Large intestine (tissue), 3 donors: ENCODE results near the gene RC3H1. TPM values are rescaled to one million over a fixed set of nuclear protein-coding genes. Genes with fewer than 3 reads are reported as not detected.

Experiments used
- DNase-seq, 2 donors: peaks; one replicate each; pipeline versions ENCODE4 v3.0.0 to v3.0.0-alpha.2; 2013
- H3K27ac ChIP-seq: one replicate; pipeline ENCODE4 v1.5.1; 2013; ENCODE audit warnings: low read length
- H3K27me3 ChIP-seq: 2 replicates; pipeline ENCODE4 v1.6.1; 2013; ENCODE audit warnings: low read length; ENCODE audit not compliant: control insufficient read depth, insufficient read depth
- H3K36me3 ChIP-seq: 2 replicates; pipeline ENCODE4 v1.6.1; 2013; ENCODE audit warnings: low read length; ENCODE audit not compliant: control insufficient read depth, insufficient read depth
- H3K4me1 ChIP-seq: one replicate; pipeline ENCODE4 v1.6.1; 2013; ENCODE audit warnings: low read length; ENCODE audit not compliant: control insufficient read depth, insufficient read depth
- H3K4me3 ChIP-seq: one replicate; pipeline ENCODE4 v1.5.1; 2013; ENCODE audit warnings: low read length
- H3K9me3 ChIP-seq: one replicate; pipeline ENCODE4 v1.6.1; 2013; ENCODE audit warnings: mild to moderate bottlenecking, low read depth, low read length, moderate library complexity; ENCODE audit not compliant: control insufficient read depth
- WGBS: methylation state at CpG from one replicate; pipeline ENCODE4 v1.1.5; 2013; ENCODE audit warnings: low lambda C conversion rate; ENCODE audit not compliant: insufficient coverage; 5-methylcytosine and 5-hydroxymethylcytosine counted together
- polyA plus RNA-seq: library from polyadenylated mRNA; unstranded; fragments of 120-200 nt; gene quantifications from one replicate; pipeline ENCODE4 v1.2.1, GENCODE V29; 2013

Gene RC3H1
- polyA plus RNA-seq, 1 donor: 12.8 TPM

GRCh38 chr1:174028495-174028894 is 6.3 kb upstream of the RC3H1 start:
- Histone ChIP-seq H3K27ac (no peak overlapping the region), H3K4me1 (peaks cover 5% of the 10 kb centered on the region), H3K4me3 (no peak overlapping the region), H3K27me3 (no peaks in the 10 kb centered on the region), H3K36me3 (no peaks in the 10 kb centered on the region), H3K9me3 (no peaks in the 10 kb centered on the region)
- DNase-seq: no peak

DNA sequence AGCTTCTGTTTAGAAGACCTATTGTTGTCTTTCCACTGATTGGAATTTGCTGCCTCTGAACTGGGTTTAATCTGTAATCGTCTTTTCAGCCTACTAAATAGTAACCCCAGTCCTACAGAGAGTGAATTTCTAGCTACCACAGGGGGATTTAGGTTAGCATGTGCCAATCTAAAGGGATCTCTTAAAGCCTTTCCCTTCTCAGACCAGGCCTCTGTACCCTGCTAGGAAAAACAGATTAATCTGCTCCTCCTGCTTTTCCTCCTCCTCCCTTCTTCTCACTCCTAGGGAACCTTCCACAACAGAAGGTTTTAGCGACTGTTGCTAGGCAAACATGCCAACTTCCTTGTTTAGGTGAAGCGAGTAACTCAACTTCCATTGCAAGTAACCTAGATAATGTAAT is 1.3 kb upstream of the RC3H1 start:
- Histone ChIP-seq H3K9me3 (no peaks in the 10 kb centered on the region), H3K27me3 (no peaks in the 10 kb centered on the region), H3K27ac (peak overlapping the region; percentile 76), H3K4me3 (no peak overlapping the region), H3K4me1 (peaks cover 18% of the 10 kb centered on the region), H3K36me3 (no peaks in the 10 kb centered on the region)
- WGBS: 14% methylated on average over 2 of the region's 3 CpGs
- DNase-seq: peak; percentile 65 to 87

DNA sequence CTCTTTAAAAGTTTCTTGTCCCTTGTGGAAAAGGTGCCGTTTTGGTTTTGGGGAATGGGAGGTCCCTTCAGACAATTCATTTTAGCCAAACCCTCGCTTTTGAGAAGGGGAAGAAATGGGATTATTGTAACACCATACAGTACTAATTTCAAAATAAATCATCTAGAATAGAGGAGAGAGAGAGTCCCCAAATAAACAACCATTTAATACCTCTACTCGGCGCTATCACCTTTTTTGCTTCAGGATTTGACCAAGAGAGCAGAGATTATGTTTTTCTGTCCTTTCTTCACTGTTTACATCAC is 770 bp upstream of the RC3H1 start:
- Histone ChIP-seq H3K9me3 (no peaks in the 10 kb centered on the region), H3K27me3 (no peaks in the 10 kb centered on the region), H3K27ac (peak overlapping the region; percentile 76), H3K4me1 (peaks cover 19% of the 10 kb centered on the region), H3K4me3 (peak overlapping the region; percentile 85), H3K36me3 (no peaks in the 10 kb centered on the region)
- WGBS: 63% methylated on average over 2 of the region's 4 CpGs
- peak in 1 of 2 donors; percentile 17 for DNase-seq

DNA sequence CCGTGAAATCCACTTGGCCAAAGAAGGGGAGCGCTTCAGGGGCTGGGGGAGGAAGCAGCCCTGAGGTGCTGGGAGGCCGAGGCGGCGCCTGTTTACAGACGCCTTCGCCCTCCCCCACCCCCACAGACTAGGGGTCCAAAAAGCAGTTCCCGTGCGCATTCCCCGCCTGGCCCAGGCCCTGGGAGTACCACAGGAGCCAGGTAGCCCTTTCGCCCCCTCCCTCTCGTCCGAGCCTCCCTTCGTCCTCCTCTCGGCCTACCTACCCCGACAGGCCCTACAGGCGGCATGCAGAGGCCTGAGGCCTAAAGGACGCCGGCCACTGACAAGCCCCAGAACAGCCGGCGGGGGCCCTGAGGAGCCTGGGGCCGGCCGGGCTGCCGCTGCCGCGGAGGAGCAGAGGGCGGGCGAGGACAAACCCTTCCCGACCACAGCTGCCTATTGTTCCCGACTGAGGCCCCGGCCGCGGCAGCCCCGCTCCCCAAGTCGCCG is 522 bp downstream of the RC3H1 start:
- Histone ChIP-seq H3K4me3 (peak overlapping the region; percentile 85), H3K27me3 (no peaks in the 10 kb centered on the region), H3K4me1 (peaks cover 21% of the 10 kb centered on the region), H3K36me3 (no peaks in the 10 kb centered on the region), H3K27ac (peak overlapping the region; percentile 76), H3K9me3 (no peaks in the 10 kb centered on the region)
- DNase-seq: peak; percentile 40 to 79
- WGBS: no CpG with 5 or more reads among the region's 36 CpGs

DNA sequence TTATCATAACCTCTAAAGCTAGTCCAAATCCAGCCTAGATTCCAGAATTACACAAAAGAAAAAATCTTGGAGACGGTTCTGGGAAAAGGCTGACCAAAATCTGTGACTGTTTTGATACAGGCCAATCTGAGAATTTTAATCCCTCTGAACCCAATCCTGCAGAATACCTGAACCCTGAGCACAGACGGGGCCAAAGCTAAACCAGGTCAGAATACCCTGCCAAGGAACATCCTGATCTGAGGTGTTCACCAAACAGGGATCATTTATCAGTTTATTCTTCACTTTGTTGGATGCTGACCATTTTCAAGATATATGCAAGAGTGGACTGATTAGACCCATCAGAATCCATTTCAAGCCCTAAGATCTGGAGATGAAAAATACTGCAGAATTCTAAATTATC is 3.6 kb downstream of the RC3H1 start:
- H3K27ac ChIP-seq: no peak overlapping the region
- H3K36me3 ChIP-seq: no peaks in the 10 kb centered on the region
- no peak overlapping the region for H3K4me3 ChIP-seq
- DNase-seq: no peak
- H3K4me1 ChIP-seq: peaks cover 16% of the 10 kb centered on the region
- WGBS: no CpG with 5 or more reads among the region's 2 CpGs
- H3K9me3 ChIP-seq: no peaks in the 10 kb centered on the region
- no peaks in the 10 kb centered on the region for H3K27me3 ChIP-seq

DNA sequence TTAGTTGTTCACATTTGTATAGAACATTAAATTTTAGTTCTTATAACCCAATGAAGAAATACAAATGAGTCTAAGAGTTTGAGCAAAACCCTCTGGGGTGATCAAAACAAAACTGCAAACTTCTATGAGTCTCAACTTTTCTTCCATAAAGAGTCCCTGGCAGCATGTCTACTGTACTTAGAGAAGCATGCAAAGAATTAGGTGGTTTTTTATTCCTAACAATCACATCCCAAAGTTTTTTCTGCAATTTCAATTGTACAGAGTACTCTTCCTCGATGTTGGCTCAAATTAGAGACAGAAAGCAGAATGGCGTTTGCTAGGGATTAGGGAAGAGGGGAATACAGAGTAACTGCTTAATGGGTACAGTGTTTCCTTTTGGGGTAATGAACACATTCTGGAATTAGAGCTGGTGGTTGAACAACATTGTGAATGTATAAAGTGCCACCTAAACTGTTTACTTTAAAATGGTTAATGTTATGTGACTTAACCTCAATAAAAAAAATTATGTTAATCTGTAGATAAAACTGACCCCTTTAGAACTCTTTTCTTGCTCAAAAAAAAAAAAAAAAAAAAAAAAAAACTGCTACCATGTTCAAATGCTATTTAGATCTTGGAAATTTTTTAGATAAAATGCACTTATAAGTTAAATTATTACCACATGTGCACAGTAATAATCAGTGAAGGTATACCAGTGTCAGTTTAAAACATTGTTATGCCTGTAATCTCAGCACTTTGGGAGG is 4.8 kb downstream of the RC3H1 start:
- Histone ChIP-seq H3K27me3 (no peaks in the 10 kb centered on the region), H3K4me1 (peaks cover 7% of the 10 kb centered on the region), H3K36me3 (no peaks in the 10 kb centered on the region), H3K9me3 (no peaks in the 10 kb centered on the region), H3K4me3 (no peak overlapping the region), H3K27ac (no peak overlapping the region)
- WGBS: no CpG with 5 or more reads among the region's 2 CpGs
- DNase-seq: no peak

DNA sequence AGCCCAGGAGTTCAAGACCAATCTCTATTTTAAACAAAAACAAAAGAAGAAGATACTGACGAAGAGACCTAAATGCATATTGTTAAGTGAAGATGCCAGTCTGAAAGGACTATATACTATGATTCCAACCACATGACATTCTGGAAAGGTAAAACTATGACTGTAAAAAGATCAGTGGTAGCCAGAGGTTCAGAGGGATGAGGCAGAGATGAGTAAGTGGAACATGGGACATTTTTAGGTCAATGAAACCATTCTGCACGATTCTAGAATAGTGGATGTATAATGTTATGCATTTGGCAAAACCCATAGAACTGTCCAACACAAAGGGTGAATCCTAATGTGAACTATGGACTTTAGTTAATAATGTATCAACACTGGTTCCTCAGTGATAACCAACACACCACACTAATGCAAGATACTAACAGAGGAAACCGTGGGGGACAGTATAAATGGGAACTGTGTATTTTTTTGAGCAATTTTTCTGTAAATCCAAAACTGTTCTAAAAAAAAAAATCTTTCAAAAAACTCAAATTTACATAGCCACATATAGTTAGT is 8.2 kb downstream of the RC3H1 start:
- no peaks in the 10 kb centered on the region for H3K27me3 ChIP-seq
- H3K4me3 ChIP-seq: no peak overlapping the region
- H3K36me3 ChIP-seq: no peaks in the 10 kb centered on the region
- DNase-seq: peak in 1 of 2 donors; percentile 29
- H3K27ac ChIP-seq: no peak overlapping the region
- WGBS: no CpG with 5 or more reads among the region's 3 CpGs
- H3K4me1 ChIP-seq: peaks cover 3% of the 10 kb centered on the region
- no peaks in the 10 kb centered on the region for H3K9me3 ChIP-seq

GRCh38 chr1:174008979-174009378 is 13.2 kb downstream of the RC3H1 start:
- no peak overlapping the region for H3K4me3 ChIP-seq
- whole genome bisulfite sequencing: 60% methylated on average over 1 of the region's 1 CpG
- peaks cover 2% of the 10 kb centered on the region for H3K36me3 ChIP-seq
- no peaks in the 10 kb centered on the region for H3K4me1 ChIP-seq
- DNase-seq: peak in 1 of 2 donors; percentile 43
- H3K27me3 ChIP-seq: no peaks in the 10 kb centered on the region
- no peaks in the 10 kb centered on the region for H3K9me3 ChIP-seq
- no peak overlapping the region for H3K27ac ChIP-seq

DNA sequence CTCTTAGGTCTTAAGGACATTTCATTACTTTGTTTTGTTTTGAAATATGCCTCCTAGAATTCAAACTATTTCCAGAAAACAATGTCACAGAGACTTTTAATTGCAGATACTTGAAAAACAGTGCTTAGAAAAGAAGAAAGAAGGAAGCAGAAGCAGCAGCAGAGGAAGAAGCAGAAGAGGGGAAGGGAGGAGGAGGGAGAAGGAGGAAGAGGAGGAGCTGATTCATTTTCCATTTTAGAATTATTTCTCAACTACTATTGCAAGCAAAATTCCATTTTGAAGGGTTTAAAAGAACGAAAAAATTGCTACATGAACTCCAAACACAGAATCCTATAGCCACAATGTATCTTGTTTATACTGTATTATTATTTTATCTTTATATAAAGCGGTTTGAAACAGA is 13.9 kb downstream of the RC3H1 start:
- no peak overlapping the region for H3K4me3 ChIP-seq
- peaks cover 2% of the 10 kb centered on the region for H3K36me3 ChIP-seq
- H3K27ac ChIP-seq: no peak overlapping the region
- H3K9me3 ChIP-seq: no peaks in the 10 kb centered on the region
- DNase-seq: no peak
- 85% methylated on average over 2 of the region's 2 CpGs for WGBS
- no peaks in the 10 kb centered on the region for H3K4me1 ChIP-seq
- H3K27me3 ChIP-seq: no peaks in the 10 kb centered on the region

- Histone ChIP-seq H3K9me3 (no peaks in the 10 kb centered on the region), H3K4me3 (no peak overlapping the region), H3K27ac (no peak overlapping the region), H3K36me3 (peaks cover 2% of the 10 kb centered on the region), H3K27me3 (no peaks in the 10 kb centered on the region), H3K4me1 (no peaks in the 10 kb centered on the region)
- DNase-seq: no peak
Measured at GRCh38 chr1:174007851-174008250, 14.3 kb downstream of the RC3H1 start.

- Histone ChIP-seq H3K27me3 (no peaks in the 10 kb centered on the region), H3K36me3 (peaks cover 5% of the 10 kb centered on the region), H3K4me1 (no peaks in the 10 kb centered on the region), H3K4me3 (no peak overlapping the region), H3K27ac (no peak overlapping the region), H3K9me3 (no peaks in the 10 kb centered on the region)
- DNase-seq: no peak
- no CpG with 5 or more reads among the region's 2 CpGs for WGBS
Measured at GRCh38 chr1:174005032-174005431, 17.1 kb downstream of the RC3H1 start.
